ENCODE data around the gene CLEC18A.
"Not testable (repeated sequence)": the region's sequence is repeated elsewhere in the genome, so short reads cannot be mapped to it uniquely, and the experiment has no call there.

CLEC18A gene

DNA sequence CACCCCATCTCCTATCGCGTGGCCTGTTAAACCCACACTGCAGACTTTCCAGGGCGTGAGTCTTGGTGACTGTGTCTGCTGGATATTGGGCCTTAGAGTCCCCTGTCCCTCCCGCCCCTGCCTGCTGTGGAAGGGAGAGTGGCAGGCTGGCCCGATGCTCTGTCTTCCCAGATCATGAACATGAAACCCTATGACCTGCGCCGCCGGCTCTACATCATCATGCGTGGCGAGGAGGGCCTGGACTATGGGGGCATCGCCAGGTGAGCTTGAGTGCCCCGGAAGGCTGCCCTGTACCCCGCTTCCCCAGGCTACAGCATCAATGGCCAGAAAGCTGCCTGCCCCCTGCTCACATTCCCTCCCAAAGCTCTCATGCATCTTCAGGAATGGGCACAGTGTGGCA, 19.5 kb upstream of the CLEC18A start:
- no peak for DNase-seq

DNA sequence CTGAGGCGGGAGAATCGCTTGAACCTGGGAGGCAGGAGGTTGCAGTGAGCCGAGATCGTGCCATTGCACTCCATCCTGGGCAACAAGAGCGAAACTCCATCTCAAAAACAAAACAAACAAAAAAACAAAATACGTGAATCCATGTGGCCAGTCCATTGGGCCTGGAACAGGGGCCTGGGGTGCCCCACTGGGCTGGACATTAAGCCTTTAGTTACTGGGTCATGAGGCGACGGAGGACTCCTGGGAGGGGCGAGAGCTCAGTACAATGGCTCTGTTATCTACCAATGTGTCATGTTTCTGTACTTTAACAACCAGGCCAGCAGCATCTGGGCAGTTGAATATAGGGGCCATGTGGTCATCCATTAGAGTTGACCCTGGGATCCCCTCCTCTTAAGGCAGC, 18.9 kb upstream of the CLEC18A start:
- DNase-seq = no peak

DNA sequence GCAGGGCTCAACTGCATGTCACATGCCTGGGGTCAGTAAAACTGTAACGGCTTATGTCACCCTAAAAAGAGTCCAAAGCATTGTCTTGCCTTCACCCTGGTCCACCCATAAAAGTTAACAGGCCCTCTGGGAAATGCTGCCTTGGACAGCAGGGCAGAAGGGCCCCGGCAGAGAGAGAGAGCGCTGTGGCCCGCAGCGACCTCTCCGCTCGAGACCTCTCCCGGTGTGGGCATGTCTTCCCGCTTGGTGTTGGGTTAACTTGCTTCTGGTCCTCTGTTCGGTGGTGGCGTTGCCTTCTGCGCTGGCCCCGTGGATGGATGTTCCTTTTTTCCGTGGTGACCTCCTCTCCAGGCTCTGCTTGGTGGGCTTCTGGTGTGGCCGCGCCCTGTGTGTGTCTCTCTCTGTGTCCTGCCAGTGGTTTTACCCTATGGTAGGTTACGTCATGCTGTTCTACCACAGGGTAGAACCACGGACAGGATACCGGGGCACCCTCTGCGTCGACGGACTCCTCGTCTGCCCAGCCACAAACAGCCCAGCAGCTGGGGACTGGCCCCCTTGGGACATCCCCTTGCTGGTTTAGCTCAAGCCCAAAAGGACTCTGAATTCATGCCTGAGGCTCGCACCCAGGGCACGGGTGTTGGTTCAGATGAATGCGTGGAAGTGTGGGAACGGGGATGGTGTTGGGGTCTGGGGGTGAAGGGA, 18.3 kb upstream of the CLEC18A start:
- no peak for DNase-seq

DNA sequence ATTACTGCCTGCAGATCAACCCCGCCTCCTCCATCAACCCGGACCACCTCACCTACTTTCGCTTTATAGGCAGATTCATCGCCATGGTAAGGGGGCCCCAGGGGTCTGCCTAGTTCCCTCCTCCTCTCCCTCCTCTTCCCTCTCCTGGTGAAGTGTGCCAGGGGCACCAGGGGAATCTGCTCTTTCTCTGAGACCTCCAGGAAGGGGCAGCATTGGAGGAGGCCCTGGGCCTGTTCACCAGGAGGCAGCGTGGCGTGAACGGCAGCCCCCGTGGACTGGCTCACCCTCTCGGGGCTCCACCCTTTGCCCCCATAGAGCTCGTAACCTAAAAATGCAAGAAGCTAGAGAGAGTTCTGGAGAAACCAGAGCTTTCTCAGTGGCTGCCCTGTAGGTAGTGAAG, 17.1 kb upstream of the CLEC18A start:
- no peak for DNase-seq

DNA sequence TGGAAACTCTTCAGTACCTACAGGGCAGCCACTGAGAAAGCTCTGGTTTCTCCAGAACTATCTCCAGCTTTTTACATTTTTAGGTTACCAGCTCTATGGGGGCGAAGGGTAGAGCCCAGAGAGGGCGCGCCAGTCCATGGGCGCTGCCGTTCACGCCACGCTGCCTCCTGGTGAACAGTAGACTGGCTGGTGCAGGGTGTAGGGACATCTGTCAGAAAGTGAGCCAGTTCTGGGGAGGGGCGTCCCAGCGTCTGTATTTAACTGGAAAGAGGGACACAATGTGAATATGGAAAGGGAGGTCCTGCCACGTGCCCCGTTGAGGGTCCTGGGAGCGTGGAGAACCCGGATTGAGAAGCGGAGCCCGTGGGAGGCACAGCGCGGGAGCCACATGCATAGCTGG, 16.4 kb upstream of the CLEC18A start:
- DNase-seq = no peak

DNA sequence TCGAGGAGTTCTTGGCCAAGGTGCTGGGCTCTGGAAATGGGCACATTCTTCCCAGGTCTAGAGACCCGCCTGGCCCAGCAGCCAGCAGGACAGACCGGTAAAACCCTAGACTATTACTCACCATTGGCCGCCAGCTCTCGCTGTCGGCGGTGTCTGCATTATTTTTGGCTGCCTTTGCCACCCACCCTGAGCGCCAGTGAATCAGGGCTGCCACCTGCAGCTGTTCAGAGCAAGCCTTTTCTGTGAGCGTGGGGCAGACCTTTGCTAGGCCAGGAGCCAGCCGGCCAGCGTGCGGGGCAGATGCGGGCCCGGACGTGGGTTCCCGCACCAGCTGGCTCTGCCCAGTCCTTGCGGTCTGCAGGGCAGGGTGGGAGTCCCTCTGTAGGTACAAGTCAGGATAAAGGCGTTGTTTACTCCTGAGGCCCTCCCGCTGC, 15.8 kb upstream of the CLEC18A start:
- DNase-seq = no peak

DNA sequence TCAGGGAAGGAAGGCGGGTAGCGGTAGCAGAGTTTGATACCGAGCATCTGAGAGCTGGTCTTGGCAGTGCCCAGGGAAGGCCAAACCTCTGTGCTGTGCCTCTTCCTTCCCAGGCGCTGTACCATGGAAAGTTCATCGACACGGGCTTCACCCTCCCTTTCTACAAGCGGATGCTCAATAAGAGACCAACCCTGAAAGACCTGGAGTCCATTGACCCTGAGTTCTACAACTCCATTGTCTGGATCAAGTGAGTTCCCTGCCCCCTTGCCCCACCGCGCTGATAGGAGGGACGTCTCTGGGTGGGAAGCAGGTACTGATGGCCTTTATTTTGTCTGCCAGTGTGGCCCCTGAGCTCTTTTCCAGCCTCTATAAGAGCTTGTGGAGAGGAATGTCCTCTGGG, 15.4 kb upstream of the CLEC18A start:
- DNase-seq = no peak

DNA sequence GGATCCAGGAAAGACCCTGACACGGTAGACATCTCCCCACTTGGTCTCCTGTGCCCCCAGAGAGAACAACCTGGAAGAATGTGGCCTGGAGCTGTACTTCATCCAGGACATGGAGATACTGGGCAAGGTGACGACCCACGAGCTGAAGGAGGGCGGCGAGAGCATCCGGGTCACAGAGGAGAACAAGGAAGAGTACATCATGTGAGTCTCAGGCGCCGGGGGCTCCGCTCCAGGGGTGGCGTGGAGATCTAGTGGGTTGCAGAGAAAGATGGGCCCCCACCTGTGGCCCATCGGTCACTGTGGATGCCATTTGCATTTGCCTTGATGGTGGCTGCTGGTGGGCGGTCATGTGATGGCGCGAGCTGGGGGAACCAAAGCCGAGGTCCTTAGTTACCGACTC, 14.9 kb upstream of the CLEC18A start:
- no peak for DNase-seq

DNA sequence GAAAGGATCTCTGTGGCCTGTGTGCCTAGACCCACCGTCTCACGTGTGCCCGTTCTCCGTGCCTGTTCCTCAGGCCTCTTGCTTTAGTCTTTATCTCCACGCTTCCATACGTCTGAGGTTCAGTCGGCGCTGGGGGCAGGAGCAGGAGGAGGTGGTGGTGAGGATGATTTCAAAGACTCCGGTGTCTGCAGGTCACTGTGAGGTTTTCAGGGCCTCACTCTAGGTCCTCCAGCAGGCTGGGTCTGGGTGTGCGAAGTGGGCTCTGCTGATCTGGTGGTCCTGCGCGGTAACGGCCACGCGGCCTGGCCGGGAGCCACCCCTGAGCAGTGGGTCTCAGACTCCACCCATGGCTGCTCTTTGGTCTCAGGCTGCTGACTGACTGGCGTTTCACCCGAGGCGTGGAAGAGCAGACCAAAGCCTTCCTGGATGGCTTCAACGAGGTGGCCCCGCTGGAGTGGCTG, 14.4 kb upstream of the CLEC18A start:
- DNase-seq = no peak

DNA sequence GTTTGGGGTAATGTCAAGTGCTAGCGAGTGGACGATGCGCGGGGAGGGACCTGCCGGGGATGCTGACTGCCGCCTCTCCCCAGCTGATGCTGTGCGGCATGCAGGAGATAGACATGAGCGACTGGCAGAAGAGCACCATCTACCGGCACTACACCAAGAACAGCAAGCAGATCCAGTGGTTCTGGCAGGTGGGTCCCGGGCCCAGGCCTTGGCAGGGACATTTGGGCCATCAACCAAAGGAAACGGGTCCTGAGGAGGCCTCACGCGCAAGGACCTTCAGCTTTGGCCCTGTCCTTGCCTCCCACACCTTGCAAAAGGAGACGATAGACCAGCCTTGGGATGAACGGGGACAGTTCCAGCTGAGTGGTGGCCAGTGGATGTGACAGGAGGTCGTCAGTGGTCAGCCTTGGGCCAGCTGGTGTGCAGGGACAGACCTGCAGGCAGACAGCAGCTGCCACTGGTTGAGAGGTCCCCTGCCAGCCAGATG, 13.6 kb upstream of the CLEC18A start:
- DNase-seq = no peak

DNA sequence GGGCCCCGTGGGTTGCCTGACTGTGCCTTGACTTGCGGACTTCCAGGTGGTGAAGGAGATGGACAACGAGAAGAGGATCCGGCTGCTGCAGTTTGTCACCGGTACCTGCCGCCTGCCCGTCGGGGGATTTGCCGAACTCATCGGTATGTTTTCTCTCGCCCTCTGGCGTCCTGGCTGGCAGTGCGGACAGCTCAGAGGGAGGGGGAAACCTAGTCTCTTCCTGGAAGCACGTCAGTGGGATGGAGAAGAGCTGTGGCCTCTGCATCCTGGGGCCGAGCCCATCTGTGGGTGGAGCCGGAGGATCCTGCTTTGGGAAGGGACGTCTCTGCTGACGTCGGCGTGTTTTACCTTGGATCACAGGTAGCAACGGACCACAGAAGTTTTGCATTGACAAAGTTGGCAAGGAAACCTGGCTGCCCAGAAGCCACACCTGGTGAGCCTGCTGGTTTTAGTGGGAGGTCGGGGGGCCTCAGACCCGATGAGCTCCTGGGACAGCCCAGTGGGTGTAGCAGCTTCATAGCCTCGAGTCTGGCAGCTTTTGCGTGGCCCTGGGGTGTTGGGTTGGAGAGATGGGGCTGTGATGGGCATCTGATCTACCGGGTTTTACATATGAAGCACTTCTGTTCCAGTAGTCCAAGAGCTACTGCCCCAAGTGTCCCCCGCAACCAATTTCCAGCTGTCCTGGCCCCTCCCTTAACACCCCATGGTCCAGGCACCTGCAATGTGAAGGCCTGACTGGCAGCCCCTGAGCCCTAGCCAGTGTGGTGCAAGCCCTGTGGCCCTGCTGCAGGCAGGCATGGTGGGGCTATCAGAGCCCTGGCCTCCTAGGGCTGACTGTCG, 11.9 kb upstream of the CLEC18A start:
- no peak for DNase-seq

DNA sequence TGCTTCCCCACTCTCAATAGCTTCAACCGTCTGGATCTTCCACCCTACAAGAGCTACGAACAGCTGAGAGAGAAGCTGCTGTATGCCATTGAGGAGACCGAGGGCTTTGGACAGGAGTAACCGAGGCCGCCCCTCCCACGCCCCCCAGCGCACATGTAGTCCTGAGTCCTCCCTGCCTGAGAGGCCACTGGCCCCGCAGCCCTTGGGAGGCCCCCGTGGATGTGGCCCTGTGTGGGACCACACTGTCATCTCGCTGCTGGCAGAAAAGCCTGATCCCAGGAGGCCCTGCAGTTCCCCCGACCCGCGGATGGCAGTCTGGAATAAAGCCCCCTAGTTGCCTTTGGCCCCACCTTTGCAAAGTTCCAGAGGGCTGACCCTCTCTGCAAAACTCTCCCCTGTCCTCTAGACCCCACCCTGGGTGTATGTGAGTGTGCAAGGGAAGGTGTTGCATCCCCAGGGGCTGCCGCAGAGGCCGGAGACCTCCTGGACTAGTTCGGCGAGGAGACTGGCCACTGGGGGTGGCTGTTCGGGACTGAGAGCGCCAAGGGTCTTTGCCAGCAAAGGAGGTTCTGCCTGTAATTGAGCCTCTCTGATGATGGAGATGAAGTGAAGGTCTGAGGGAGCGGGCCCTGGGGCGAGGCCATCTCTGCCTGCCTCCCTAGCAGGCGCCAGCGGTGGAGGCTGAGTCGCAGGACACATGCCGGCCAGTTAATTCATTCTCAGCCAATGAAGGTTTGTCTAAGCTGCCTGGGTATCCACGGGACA, 11.1 kb upstream of the CLEC18A start:
- no peak for DNase-seq

DNA sequence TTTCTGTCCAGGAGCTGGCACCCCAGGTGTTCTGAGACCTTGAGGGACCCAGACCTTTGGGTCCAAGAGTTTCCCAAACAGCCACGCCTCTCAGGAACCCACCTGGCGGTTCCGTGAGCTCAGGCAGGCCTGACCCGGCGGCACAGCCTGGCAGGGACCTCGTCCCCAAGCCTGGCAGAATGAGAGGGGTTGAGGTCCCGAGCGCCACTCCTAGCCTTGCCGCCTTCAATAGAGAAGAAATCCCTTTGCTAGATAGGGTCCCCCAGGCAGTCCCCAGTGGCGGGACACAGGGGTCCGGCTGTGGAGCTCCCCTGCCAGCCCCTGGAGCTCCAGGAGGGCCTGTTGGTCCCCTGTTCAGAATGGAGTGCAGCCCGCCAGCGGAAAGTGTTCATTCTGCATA, 10.5 kb upstream of the CLEC18A start:
- DNase-seq = no peak

DNA sequence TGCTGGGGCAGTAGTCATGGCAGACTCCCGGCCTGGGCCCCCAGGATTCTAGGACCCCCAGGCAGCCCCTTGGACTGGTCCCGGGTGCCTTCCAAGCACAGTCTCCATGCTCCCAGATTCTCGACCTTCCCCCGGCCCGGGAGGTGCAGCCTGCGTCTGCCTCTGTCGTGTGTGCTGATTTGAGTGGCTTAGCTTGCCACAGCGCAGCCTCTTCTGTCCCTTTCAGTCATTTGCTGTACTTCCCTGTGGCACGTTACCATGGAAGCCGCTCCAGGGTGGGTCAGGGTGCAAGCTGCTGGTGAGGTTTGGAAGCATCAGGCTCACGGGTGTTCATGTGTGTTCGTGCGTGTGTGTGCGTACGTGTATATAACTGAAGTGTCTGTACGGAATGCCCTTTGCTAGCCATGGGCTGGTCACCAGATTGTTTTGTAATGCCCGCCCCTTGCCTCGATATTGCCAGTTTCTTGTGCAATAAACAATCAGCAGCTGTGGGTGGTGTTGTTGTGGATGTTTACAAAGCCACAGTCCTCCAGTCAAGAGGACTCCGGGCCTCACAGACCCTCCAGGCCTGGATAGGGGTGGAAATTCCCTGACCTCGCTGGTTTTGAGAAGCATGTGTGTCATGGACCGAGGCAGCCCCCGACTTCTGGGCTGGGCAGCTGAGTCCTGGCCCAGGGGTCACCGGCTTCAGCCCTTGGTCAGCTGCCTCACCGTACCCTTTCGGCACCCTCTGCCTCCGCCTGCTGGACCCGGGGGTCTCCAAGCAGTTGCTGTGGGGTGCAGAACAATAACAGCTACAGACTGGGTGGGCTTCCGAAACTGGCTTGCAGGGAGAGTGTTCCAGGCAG, 9.7 kb upstream of the CLEC18A start:
- DNase-seq = no peak

DNA sequence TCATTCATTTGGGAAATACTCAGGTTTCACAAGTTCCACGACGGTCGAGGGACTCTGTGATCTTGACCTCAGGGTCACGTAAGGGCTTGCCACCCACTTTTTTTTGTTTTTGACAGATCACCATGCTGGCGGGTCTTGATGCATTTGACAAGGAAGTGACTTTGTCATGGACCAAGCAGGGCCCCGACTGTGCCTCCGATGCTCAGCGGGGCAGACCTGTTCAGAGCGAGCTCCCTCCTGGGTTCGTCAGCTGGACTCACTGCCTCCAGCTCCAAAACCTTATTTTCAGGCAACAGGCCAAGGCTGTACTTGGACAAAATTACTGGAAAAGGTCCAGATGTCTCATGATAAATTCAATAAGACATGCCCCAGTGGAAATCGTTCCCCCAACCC, 9.0 kb upstream of the CLEC18A start:
- DNase-seq = no peak

DNA sequence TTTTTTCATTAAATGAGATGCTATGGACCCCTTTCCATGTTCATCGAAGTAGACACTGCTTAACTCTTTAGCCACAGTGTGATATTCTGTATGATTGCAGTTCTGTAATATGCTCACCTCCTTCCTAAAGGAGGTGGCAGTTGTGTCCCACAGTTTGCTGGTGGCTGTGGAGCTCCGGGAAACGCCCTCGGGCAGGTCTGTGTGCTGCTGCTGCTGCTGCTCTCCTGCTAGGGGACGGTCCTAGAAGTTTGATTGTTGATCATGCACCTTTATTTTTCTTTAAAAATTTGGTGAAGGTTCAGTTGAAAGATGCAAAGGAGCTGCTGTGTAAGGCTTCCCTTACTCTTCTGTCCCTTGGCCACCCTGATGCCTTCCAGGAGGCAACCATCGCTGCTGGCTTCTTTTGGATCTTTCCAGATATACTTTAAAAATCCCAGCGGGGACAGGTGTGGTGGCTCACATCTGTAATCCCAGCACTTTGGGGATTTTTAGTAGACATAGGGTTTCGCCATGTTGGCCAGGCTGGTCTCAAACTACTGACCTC, 8.4 kb upstream of the CLEC18A start:
- DNase-seq = no peak

DNA sequence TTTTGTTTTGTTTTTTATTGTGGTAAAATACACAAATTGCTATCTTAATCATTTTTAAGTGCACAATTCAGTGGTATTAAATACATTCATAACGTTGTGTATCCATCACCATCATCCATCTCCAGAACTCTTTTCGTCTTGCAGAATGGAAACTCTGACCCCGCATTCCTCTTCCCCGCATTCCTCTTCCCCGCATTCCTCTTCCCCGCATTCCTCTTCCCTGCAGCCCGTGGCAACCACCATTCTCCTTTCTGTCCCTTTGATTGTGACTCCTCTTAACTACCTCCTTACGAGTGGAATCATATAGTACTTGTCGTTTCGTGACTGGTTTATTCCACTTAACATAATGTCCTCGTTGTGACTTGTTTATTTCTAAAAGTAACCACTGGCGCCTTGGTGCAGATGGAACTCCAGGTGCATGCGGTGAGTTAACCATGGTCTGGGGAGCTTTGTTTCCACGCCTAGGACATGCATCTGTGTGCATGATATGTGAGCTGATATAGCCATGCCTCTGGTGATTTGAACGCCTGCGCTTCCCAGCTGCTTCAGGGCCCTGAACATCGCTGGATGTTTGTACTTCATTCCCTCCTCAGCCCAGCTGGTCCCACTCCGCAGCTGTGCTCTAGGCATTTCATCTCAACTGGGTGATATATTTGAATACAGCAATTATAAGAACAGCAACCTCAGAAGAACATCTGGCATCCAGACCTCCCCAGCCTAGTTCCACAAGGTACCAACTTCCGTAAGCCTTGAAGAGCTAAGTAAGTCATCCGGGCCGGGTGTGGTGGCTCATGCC, 7.7 kb upstream of the CLEC18A start:
- not testable (repeated sequence) for DNase-seq

DNA sequence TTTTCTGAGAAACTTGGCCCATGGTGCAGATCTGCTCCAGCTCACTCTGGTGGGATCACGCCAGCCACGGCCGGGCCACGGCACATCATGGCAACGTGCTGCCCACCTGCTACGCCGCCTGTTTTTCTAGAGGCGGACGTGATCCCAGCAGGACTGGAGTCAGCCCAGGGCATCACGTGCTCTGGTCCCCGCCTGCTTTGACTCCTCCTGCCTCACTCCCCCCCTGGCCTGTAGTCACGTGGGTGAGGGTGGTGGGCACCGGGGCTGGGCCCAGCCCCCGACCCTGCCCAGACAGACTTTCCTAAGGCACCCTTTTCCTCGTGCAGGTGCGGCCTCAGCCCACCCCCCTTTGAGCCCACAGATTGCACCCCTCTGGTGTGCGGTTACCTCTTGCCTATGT, 723 bp upstream of the CLEC18A start:
- not testable (repeated sequence) for DNase-seq

DNA sequence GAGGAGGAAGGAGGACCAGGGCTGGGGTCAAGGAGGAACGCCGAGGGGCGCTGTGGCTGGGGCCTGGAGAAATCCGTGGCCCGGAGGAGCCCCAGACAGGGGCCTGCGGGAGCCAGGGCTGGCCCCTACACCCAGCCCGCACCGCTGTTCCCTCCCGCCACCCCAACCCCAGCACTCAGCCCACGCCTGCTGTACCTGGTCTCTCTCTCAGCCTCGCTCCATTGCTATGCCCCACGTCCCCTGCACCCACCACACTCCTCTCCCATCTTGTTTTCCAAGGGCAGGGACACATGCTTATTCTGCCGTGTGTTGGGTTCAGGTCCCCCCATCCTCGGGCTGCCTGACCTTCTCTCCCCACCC, 518 bp downstream of the CLEC18A start:
- DNase-seq = not testable (repeated sequence)

DNA sequence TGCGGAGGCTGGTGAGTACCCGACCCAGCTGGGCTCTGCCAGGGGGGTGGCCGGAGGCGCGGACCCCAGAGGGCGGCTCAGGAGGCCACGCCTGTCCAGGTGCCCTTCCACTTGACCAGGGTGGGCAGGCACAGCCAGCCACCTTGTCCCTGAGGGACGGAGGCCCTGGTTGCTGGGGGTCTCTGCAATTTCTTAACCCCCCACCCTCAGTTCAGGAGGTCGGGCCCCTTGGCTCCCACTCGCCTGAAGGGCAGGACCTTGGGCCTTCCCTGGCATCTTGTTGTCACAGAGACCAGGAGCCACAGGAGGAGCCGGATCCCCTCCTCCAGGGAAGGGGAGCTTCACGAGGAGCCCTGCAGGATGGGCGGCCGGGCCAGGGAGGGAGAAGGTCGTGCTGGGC, 982 bp downstream of the CLEC18A start:
- DNase-seq = not testable (repeated sequence)
